ENCODE data around the gene SYNJ2BP. TPM values are rescaled to one million over a fixed set of nuclear protein-coding genes. Genes with fewer than 3 reads are reported as not detected.
"Not testable (repeated sequence)": the region's sequence is repeated elsewhere in the genome, so short reads cannot be mapped to it uniquely, and the experiment has no call there.

SYNJ2BP gene
- total RNA-seq, 1 donor from 2014 or later = 67.6 TPM

DNA sequence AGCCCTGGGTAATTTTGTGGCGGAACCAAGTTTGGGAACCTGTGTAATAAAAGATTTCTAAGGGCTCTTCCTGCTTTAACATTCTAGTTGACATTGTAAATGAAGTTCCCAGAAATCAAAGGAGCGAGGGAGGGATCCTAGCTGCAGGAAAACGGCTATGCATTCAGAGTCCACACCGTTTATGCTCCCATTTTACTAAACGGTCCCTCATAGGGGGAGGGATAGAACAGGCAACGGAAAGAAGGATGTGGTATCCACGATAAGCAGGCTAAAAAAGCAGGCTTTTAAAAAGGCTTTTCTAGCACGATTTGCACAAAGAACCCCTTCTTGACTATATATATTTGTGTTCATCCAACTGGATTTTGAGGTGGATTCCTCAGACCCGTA is 559 bp downstream of the SYNJ2BP start:
- peak overlapping the region; percentile 84 for H3K27ac ChIP-seq (replicated peaks)
- H3K4me3 ChIP-seq = peak overlapping the region; percentile 87
- H3K9me3 ChIP-seq (replicated peaks) = no peaks in the 10 kb centered on the region
- no peaks in the 10 kb centered on the region for H3K27me3 ChIP-seq (ENCODE audit: low read depth)
- DNase-seq = no peak
- intact Hi-C loops (cut with micrococcal nuclease) = no loop called here
- peaks cover 31% of the 10 kb centered on the region for H3K4me1 ChIP-seq
- H3K36me3 ChIP-seq = peaks cover 6% of the 10 kb centered on the region
- TF ChIP-seq, protein P1, sequence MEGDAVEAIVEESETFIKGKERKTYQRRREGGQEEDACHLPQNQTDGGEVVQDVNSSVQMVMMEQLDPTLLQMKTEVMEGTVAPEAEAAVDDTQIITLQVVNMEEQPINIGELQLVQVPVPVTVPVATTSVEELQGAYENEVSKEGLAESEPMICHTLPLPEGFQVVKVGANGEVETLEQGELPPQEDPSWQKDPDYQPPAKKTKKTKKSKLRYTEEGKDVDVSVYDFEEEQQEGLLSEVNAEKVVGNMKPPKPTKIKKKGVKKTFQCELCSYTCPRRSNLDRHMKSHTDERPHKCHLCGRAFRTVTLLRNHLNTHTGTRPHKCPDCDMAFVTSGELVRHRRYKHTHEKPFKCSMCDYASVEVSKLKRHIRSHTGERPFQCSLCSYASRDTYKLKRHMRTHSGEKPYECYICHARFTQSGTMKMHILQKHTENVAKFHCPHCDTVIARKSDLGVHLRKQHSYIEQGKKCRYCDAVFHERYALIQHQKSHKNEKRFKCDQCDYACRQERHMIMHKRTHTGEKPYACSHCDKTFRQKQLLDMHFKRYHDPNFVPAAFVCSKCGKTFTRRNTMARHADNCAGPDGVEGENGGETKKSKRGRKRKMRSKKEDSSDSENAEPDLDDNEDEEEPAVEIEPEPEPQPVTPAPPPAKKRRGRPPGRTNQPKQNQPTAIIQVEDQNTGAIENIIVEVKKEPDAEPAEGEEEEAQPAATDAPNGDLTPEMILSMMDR (IDR thresholded peaks at IDR 0.05; ENCODE audit: borderline replicate concordance) = no peak

DNA sequence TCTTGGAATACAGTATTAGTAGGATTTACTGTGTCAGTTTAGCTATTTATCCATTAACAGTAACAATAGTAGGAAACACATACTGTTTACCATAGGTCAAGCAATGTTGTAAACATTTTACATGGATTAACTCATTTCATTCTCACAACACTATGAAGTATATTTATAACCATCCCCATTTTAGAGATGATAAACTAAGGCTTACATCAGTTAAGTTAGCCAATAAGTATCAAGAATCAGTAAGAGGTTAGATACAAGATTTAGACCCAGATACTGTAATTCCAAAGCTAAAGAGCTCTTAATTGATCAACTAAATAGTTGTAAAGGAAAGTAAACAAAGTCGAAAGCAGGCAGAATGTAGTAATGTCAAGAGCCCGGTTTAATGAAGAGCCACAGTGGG is 1.1 kb downstream of the SYNJ2BP start:
- H3K4me1 ChIP-seq = peaks cover 31% of the 10 kb centered on the region
- no peak for DNase-seq
- no peaks in the 10 kb centered on the region for H3K27me3 ChIP-seq (ENCODE audit: low read depth)
- peaks cover 6% of the 10 kb centered on the region for H3K36me3 ChIP-seq
- TF ChIP-seq, protein P1 (IDR thresholded peaks at IDR 0.05; ENCODE audit: borderline replicate concordance) = no peak
- peak overlapping the region; percentile 87 for H3K4me3 ChIP-seq
- no peaks in the 10 kb centered on the region for H3K9me3 ChIP-seq (replicated peaks)
- no peak overlapping the region for H3K27ac ChIP-seq (replicated peaks)
- intact Hi-C loops (cut with micrococcal nuclease) = no loop called here

DNA sequence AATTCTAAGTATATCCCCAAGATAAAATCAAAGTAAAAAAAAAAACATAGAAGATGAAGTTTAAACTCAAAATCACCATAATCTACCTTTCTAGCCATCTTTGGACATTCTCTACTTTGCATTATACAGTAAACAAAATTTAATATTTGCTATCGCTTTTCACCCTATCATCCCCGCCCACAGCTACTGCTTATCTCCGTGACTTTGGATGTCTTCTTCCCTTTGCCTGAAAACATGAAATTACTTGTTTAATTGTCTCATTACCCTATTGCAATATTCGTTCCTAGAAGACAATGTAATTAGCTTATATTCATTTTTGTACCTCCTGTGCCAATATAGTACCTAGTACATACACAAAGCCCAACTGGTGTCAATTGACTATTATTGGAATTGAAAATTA is 9.3 kb downstream of the SYNJ2BP start:
- Histone ChIP-seq H3K4me3 (no peak overlapping the region), H3K9me3 (replicated peaks) (no peaks in the 10 kb centered on the region), H3K27me3 (ENCODE audit: low read depth) (no peaks in the 10 kb centered on the region), H3K4me1 (peaks cover 19% of the 10 kb centered on the region), H3K27ac (replicated peaks) (no peak overlapping the region), H3K36me3 (peaks cover 19% of the 10 kb centered on the region)
- no peak for DNase-seq
- TF ChIP-seq, protein P1 (IDR thresholded peaks at IDR 0.05; ENCODE audit: borderline replicate concordance) = no peak
- intact Hi-C loops (cut with micrococcal nuclease) = no loop called here

DNA sequence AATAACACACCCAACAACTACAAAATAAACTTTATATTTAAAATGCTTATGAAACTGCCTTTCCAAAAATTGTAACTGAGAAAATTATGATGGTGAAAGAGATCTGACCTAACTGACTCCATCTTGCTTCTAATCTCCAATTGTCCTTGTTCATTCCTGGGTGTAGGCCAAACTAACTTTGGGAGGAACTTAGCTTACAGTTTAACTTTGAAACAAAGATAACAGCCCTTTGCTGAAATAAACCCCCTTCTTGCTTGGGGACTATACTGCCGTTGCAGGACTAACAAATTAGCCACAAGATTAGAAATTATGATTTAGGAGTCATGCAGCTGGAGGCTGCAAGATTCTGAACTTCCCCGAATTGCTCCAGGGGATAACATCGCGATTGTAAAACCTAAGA is 10.7 kb downstream of the SYNJ2BP start:
- H3K27ac ChIP-seq (replicated peaks); intact Hi-C loops (cut with micrococcal nuclease): not testable (repeated sequence)
- H3K4me1 ChIP-seq = peaks cover 15% of the 10 kb centered on the region

DNA sequence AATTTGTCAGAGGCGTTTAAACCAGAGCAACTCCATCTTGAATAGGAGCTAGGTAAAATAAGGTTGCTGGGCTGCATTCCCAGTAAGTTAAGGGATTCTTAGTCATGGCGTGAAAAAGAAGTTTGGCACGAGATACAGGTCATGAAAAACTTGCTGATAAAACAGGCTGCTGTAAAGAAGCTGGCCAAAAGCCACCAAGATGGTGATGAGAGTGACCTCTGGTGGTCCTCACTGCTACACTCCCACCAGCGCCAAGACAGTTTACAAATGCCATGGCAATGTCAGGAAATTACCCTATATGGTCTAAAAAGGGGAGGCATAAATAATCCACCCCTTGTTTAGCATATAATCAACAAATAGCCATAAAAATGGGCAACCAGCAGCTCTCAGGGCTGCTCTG is 13.6 kb downstream of the SYNJ2BP start:
- Histone ChIP-seq H3K4me1 (peaks cover 15% of the 10 kb centered on the region), H3K36me3 (peaks cover 14% of the 10 kb centered on the region)
- H3K27ac ChIP-seq (replicated peaks); H3K27me3 ChIP-seq (ENCODE audit: low read depth); intact Hi-C loops (cut with micrococcal nuclease); H3K9me3 ChIP-seq (replicated peaks); DNase-seq; H3K4me3 ChIP-seq: not testable (repeated sequence)

More for the DNA sequence above, 10.7 kb downstream of the SYNJ2BP start:
- H3K9me3 ChIP-seq (replicated peaks); H3K27me3 ChIP-seq (ENCODE audit: low read depth); H3K4me3 ChIP-seq; DNase-seq: not testable (repeated sequence)
- peaks cover 19% of the 10 kb centered on the region for H3K36me3 ChIP-seq

DNA sequence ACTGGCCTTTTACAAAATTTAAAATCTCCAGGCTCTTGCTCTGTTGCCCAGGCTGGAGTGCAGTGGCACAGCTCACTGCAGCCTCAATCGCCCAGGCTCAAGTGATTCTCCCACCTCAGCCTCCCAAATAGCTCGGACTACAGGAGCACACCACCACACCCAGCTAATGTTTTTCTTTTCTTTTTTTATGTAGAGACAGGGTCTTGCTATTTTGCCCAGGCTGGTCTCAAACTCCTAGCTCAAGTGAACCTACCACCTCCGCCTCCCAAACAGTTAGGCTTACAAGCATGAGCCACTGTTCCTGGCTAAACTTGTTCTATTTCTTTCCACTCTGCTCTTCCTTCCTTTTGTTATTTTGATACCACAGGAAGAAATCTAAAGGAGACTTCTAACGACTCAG is 15.2 kb downstream of the SYNJ2BP start:
- TF ChIP-seq, protein P1 (IDR thresholded peaks at IDR 0.05; ENCODE audit: borderline replicate concordance) = no peak
- H3K9me3 ChIP-seq (replicated peaks) = no peaks in the 10 kb centered on the region
- no peak overlapping the region for H3K27ac ChIP-seq (replicated peaks)

More for the DNA sequence above, 15.2 kb downstream of the SYNJ2BP start:
- no peak overlapping the region for H3K4me3 ChIP-seq
- peaks cover 17% of the 10 kb centered on the region for H3K36me3 ChIP-seq
- DNase-seq = no peak
- peaks cover 15% of the 10 kb centered on the region for H3K4me1 ChIP-seq
- no peaks in the 10 kb centered on the region for H3K27me3 ChIP-seq (ENCODE audit: low read depth)
- intact Hi-C loops (cut with micrococcal nuclease) = no loop called here

All from left ventricle myocardium inferior (tissue), 1 donor.